Measurements from ENCODE around the gene BACH1.

The BACH1 gene

DNA sequence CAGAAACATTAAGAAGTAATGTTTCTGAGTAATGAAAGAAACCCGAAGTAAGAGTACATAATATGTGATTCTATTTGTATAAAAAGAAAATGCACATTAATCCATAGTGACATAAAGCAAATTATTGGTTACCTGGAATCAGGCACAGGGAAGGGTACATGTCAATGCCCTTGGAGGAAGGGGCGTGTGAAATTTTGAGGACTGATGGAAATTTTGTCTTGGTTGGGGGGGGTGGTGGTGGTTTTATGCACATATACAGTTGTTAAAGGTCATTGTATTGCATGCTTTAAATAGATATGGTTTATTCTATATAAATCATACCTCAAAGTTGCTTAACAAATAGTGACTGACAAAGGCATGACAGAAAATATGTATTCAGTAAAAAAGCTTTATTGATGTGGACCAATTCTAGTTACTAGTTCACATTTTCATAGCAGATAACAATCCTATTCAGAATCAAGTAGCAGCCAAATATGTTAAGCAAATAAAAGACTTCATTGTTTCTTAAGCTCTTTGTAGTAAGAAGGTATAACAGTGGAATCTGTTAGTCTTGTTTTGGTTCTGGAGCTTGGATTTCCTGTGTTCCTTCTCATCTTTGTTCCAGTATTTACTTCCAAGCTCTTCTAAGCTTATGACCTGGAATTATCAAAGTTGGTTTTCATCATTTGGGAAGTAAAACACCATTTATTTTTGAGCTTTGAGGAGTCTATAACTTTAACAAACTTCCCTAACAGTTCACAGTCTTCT is 15.1 kb downstream of the BACH1 start:
- in situ Hi-C loops (cut with HindIII; ENCODE audit: low sequenced_read_pairs): no loop called here

DNA sequence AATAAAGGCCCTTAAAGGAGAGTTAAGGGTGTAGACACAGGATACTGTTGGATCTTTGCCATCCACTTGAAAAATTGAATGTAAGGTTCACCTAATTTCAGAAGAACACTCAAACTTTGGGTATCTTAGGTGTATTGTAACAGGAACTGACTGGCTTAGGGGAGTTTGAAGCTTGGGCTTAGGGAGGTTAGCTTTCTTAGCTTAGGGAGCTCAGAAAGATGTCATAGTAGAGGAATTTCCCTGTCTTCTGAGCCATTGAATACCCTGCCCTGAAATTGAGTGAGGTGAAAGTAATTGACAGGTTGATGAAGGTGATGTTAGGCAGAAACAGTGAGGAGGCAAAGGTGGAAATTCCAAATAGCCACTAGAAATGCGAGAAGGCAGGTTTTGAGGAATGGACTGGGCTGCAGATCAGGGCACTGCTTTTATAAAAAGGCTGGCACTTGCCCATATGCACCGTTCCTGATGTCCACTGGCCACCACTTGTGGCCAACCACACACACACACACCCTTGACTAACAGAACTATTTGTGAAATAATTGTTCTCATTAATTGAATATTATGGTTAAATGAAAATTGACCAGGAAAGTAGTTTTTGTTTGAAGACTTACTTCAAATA is 16.5 kb downstream of the BACH1 start:
- in situ Hi-C loops (cut with HindIII; ENCODE audit: low sequenced_read_pairs): no loop called here

DNA sequence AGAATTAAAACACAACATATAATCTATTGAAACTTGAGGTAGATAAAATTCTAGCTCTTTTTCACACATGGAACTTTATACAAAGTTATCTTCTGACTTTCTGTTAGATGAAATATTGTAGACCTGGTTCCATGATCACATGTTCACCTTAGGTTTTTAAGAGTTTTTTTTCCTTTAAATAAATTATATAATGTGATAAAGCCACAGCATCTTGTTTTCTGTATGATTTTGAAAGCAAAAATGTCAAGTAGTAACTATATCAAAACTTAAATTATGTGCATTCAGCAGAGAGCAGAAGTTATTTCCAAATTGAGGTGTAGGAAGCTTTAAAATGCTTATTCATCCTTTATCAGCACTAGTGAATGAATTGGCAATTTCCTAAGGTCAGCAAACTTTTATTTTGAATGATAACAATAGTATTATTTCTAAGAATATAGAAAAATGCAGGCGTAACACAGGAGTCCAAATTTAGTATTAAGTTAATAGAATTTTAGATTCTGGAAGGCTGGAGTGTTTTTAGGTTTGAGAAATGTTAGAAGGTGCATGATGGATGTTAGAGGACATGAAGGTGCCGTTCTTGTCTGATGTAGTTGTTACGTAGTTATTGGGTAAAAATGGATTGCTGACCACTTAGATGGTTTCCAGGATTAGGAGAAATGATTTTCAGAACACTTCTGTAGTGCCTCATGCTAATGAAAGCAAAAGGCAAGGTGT is 17.5 kb downstream of the BACH1 start:
- in situ Hi-C loops (cut with HindIII; ENCODE audit: low sequenced_read_pairs): no loop called here

DNA sequence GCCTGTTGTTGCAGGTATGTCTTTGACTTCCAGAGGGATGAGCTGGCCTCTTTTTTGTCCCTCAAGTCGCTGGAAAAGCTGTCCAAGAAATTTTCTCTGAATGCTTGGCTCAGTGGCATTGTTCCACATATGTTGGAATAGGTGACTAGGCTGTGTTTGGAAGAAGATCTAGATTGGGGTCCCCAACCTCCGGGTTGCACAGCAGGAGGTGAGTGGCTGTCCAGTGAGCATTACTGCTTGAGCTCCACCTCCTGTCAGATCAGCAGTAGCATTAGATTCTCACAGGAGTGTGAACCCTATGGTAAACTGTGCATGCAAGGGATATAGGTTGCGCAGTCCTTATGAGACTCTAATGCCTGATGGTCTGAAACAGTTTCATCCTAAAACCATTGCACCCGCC is 18.1 kb downstream of the BACH1 start:
- in situ Hi-C loops (cut with HindIII; ENCODE audit: low sequenced_read_pairs): no loop called here

DNA sequence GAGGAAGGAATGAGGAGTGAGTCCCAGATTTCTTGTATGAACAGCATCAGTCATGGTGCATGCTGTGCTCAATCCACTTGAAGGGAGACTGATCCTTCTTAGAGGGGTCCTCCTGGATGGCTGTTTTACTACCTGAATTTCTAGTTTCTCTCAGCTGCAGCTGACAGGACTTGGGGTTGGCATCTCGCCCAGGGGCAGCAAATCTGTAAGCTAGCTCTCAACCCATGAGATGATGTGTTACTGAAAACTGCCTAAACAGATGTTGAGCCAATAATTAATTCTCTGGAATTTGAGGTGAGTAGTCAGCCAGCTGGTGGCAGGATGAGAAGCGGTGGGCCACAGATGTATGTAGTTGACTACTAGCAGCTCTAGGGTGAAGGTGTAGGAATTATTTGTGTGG is 19.6 kb downstream of the BACH1 start:
- in situ Hi-C loops (cut with HindIII; ENCODE audit: low sequenced_read_pairs): no loop called here

GRCh38 chr21:29320031-29320430 is 21.3 kb downstream of the BACH1 start:
- in situ Hi-C loops (cut with HindIII; ENCODE audit: low sequenced_read_pairs): no loop called here

- in situ Hi-C loops (cut with HindIII; ENCODE audit: low sequenced_read_pairs): no loop called here
Observed at GRCh38 chr21:29321217-29321616, 22.5 kb downstream of the BACH1 start.

DNA sequence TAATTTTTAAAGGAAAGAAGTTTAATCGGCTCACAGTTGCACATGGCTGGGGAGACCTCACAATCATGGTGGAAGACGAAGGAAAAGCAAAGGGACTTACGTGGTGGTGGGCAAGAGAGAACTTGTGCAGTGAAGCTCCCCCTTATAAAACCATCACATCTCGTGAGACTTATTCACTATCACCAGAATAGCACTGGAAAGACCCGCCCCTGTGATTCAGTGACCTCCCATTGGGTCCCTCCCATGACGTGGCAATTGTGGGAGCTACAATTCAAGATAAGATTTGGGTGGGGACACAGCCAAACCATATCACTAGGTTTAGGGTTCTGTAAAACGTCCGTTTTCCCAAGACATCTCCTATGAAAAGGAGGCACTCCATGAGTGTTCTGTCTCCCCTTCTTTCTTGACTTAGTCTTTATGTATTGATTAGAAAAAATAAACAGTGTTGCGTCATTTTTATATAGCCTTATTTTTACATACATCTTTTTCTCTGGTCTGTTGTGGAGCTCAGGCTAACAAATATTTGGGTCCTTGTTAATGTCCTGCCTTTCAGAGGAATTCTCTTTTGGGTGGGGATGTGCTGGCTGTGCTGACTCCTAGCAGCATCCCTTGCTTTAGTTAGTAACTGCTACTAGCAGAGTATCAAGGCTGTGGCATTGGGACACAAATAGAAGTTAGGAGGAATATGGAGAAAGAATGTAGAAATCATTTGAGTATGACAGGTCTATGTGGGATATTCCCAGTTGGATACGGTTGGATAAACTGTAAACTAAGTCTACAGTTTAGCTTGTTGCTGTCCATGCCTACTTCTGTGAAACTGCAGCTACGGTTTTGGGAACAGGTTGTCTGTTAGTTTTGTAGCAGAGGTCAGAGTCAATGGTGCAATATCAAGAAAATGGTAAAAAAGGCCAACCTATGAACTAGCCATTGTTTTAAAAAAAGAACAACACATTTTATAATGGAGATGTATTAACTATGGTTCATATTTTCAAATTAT is 23.5 kb downstream of the BACH1 start:
- in situ Hi-C loops (cut with HindIII; ENCODE audit: low sequenced_read_pairs): no loop called here

- in situ Hi-C loops (cut with HindIII; ENCODE audit: low sequenced_read_pairs): no loop called here
Observed at GRCh38 chr21:29323189-29323588, 24.5 kb downstream of the BACH1 start.

- in situ Hi-C loops (cut with HindIII; ENCODE audit: low sequenced_read_pairs): no loop called here
Observed at GRCh38 chr21:29326914-29327554, 28.3 kb downstream of the BACH1 start.

GRCh38 chr21:29329406-29329805 is 30.7 kb downstream of the BACH1 start:
- in situ Hi-C loops (cut with HindIII; ENCODE audit: low sequenced_read_pairs): no loop called here

- in situ Hi-C loops (cut with HindIII; ENCODE audit: low sequenced_read_pairs): no loop called here
Observed at GRCh38 chr21:29330797-29331196, 32.1 kb downstream of the BACH1 start.

- in situ Hi-C loops (cut with HindIII; ENCODE audit: low sequenced_read_pairs): no loop called here
Observed at GRCh38 chr21:29332461-29333362, 34.0 kb downstream of the BACH1 start.

DNA sequence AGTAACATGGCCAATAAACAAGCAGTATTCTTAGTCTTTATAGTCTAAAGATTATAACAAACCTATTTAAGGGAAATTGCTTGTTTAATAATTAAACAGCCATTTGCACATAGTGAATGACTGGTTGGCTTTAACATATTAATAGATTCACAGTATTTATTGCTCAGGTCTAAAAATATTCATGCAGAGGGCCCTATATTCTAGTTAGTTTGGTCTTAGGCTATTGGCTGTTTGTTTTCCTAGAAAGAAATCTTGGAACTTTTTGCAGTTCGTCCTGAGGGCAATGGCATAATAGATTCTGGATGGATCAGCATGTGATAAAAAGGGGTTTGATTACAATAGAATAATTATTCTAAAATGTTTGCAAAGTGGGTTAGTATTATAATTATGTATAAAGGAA is 34.7 kb downstream of the BACH1 start:
- in situ Hi-C loops (cut with HindIII; ENCODE audit: low sequenced_read_pairs): no loop called here

DNA sequence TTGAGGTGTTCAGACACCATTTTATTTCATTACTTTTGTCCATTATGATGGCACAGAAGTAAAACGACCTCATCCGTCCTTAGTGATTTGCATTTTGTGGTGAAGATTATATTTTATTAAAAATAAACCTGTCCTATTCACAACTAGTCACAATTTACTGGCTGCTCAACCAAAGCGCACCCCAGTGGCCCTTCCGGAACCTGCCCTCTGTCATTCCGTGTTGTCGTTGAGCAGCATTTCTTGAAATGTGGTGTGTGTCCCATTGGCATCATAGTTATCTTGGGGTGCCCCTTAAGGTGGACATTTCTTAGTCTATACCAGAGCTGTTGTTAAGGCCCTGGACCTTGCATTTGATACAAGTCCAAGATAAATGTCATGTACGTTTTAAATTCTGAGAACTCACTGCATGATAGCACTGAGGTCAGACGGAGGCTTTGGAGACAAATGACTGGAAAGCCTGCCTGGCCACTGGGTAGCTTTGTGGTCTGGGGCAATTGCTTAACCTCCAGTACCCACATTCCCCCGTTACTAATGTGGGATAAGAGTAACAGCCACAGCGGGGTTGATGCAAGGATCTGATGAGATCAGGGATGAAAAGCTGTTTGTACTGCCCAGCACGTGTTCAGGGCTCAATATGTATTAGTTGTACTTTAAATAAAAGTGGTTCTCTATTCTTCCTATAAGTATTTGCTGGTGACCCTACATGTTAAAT is 36.2 kb downstream of the BACH1 start:
- in situ Hi-C loops (cut with HindIII; ENCODE audit: low sequenced_read_pairs): no loop called here

DNA sequence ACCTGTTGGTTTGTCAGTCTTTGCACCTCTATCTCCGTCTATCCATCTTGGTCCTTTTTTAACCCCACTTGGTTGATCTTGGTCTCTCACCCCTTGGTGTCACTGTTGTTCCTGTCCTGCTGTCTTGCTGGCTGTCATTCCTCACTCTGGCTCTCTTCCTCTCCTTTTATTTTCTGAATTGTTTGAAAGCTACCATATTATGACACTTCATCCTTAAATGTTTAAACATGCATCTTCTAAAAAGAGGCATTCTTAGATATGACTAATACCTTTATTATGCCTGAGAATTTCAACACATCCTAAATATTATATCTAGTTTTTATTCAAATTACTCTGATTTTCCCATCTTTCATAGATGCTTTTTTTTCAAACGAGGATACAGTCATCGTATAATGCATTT is 37.0 kb downstream of the BACH1 start:
- in situ Hi-C loops (cut with HindIII; ENCODE audit: low sequenced_read_pairs): no loop called here

DNA sequence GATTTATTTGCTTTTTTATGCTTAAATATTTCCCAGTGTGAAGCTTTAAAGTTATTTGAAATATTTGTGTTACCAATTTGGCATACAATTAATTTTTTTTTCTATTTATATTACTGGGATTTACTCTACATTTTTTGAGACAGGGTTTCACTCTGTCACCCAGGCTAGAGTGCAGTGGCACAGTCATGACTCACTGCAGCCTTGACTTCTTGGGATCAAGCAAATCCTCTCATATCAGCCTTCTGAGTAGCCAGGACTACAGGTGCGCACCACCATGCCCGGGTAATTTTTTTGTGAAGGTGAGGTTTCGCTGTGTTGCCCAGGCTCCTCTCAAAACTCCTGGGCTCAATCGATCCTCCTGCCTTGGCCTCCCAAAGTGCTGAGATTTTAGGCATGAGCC is 39.5 kb downstream of the BACH1 start:
- in situ Hi-C loops (cut with HindIII; ENCODE audit: low sequenced_read_pairs): no loop called here

GRCh38 chr21:29340228-29340627 is 41.5 kb downstream of the BACH1 start:
- in situ Hi-C loops (cut with HindIII; ENCODE audit: low sequenced_read_pairs): no loop called here

Measured in DLD1 (cell line).